RPMI8226 (cell line): Measurements from ENCODE around the gene FAM204A.

Source experiments
- DNase-seq: peaks from one replicate; pipeline ENCODE4 v3.0.0-alpha.2; 2015

The FAM204A gene

DNA sequence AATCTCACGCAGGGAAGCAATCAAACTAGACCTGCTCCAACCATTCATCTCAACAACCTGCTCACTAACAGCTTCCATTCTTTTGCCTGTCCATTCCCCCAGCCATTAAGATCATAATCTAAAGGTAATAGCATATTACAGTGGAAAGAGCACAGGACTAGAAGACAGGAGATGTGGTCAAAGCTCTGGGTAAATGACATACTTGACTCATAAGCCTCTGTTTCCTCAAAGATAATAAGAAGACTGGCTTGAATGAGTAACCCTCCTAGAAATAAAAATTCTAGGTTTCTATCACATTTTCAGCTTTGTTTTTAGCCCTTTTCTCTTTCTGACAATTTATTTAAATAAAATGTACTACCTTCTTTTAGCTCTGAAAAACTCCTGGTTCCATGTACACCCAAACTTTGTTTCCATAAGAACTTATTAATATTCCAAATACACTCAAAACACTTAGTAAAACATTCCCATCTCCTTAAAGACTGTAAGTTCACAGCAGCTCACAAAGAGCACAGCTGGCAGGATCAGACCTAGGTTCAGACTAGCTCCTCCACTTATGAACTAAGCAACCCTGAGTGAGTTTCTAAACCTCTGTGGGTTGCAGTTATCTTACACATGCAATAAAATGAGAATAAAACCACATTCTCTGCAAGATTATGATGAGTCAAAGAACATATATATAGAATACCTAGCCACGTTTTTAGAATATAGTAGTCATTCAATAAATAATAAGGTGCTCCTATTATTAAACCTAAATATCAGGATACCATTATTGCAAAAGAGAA lies 11.6 kb downstream of the FAM204A start:
- DNase-seq, result no peak

GRCh38 chr10:118324140-118324539 lies 18.0 kb downstream of the FAM204A start:
- no peak for DNase-seq

- no peak for DNase-seq
These were observed 20.2 kb downstream of the FAM204A start for GRCh38 chr10:118321724-118322575.

DNA sequence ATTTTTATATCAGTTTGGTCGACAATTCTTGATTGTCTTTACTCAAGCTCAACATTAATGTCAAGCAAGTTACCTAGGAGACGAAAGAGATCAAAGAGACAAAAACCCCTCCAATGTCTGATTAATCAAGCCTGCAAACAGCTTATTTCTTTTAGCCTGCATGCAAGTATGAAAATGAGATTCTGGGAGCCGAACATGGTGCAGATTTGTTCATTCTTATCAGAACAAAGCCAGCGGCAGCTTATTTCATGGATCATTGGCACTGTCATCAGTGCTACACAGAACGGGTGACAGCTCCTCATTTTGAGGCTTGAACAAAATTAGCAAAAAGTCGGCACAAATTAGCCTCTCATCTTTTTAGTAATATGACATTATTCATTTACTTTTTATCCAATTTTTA lies 26.5 kb downstream of the FAM204A start:
- DNase-seq, result no peak

DNA sequence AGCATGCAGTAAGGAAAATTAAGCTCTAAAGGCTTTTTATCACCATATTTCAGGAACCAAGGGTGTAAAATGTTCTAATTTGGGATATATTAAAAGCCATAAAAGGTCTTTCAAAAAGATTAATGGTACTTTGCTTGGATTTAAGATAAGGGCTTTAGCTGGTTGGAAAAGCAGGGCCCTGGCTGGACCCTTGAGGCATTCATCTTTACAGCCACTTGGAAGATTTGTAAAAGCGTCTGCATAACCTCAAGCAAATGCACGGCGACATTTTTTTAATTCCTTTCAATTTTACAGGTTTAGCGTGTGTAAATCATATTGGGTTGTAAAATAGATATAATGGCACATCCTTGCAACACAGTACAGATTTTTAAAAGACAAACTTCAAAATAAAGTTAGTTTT lies 27.2 kb downstream of the FAM204A start:
- no peak for DNase-seq

DNA sequence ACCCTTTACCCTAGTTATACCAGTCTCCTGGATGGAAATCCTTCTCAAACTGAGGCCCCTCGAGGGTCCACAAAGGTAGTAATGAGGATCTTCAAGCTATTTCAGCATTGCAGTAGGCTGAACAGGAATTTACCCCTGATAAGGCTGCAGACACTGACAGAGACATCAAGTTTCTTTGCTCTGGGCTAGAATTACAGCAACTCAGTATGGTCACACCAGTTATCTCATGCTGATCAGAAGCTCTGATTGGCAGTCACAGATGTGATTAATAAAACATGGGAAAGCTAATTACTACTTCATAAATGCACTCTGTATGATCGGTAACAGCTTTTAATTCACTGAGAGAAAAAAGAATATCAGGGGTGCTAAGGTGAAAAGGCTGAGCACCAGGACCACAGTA lies 30.6 kb downstream of the FAM204A start:
- DNase-seq, result no peak

DNA sequence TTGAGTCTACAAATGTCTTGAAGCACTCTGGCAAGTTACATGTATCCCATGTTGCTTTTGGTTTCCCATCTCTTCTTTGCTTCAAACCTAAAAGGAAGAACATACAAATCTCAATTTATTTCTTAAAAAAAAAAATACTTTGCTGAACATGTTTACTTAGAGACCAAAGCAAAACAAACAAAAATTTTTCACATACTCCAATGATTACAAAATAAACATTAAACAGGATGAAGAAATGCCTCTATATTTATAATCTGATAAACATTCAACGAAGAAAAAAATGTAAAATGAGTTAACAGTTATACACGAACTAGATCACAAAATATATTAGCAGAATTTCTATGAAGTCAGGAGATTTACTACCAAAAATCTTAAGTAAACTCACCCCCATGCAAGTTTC lies 31.3 kb downstream of the FAM204A start:
- DNase-seq, result no peak

DNA sequence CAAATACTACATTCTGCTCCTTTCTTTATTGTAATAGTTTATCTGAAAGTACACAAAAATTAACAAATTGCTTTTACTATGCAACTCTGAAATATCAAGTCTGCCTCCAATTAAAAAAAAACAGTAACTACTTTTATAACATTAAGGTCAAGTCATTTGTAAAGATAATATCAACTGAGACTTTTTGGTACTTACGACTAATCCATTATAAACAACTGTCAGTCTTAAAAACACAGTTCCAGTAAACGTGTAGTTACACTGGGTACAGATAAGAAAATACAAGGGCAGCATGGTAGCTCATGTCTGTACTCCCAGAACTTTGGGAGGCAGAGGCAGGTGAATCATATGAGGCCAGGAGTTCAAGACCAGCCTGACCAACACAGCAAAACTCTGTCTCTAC lies 32.2 kb downstream of the FAM204A start:
- DNase-seq, result no peak

DNA sequence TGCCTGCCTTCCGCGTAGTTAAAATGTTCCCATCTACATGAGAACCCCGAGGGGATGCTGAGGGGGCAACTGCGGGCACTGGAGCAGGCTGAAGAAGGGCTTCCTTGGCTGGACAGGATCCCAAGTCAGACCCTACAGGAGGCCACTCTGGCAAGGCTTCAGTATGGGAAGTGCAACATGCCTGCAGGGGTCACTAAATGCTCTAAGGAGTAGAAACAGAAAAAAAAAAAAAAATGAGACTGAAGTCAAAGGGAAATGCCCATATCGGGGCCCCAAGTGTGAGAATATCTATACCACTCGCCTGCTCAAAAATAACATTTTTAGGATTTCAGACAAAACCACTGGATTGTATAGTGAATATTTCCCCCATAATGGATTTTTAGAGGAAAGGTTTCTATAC lies 33.5 kb downstream of the FAM204A start:
- no peak for DNase-seq

DNA sequence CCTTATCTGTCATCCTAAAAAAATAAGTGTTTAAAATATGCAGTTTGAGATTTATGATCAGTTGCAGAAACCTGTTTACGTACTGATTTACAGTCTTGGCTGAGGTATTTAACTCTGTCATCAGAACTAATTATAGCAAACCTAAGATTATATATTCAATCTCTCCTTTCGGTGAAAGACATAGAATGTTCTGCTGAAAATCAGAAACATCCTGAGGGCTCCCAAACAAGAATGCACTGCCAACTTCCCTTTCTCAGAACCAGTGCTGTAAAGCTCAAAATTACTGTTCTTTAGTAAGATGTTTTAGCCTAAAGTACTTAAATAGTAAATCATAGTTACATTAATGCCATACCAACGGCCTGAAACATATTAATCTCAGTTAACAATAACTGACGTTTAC lies 34.3 kb downstream of the FAM204A start:
- no peak for DNase-seq

DNA sequence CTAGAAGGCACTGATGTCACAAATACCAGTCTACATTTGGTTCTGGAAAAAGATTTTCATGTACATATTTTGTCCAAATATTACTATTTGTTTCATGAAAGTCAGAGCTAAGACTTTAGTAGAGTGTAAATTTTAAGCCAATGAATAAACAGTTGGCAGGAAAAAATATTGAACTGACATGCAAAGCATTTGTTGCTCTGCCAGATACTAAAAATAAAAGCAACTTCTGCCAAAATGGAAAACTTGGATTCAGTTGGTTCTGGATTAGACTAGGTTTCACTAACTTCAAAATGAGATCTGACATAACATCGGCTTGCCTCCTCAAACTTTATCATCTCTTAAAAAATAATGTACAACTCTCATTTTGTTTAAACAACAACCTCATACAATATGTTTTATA lies 34.9 kb downstream of the FAM204A start:
- no peak for DNase-seq

GRCh38 chr10:118305730-118306129 lies 36.4 kb downstream of the FAM204A start:
- no peak for DNase-seq

- no peak for DNase-seq
These were observed 37.6 kb downstream of the FAM204A start for GRCh38 chr10:118304521-118304920.

- DNase-seq, result no peak
These were observed 40.9 kb downstream of the FAM204A start for GRCh38 chr10:118301211-118301610.

GRCh38 chr10:118300320-118300719 lies 41.8 kb downstream of the FAM204A start:
- no peak for DNase-seq

DNA sequence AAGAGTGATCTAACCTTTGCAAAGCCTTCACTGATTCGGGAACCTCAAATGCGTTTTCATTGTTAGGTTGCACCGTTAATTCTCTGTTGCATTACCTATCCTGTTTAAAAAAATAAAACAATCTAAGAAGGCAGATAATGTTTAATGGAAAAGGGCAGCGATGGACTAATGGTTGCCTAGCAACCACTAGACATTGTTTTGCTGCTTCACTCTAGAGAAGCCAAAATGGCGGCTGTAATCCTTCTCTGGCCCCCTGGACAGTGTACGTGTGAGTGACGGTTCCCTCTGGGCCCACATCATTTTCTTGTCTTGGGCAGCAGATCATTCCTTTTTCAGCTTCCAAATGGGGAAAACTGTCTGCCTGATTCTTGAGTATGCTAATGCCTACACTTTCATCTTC lies 43.3 kb downstream of the FAM204A start:
- DNase-seq, result no peak

DNA sequence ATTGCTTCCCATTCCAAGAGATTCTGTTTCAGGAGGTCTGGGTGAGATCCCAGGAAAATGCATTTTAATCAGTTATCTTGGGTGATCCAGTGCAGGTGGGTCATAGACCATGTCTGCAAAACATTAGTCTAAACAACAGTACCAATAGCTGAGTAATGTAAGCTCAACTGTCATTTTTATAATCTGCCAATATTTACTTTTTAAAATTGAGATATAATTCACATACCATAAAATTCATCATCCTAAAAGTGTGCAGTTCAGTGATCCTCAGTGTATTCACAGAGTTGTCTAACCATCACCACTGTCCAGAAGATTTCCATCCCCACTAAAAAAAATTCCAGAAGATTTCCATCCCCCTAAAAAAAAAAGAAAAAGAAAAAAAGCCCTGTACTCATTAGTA lies 51.0 kb downstream of the FAM204A start:
- no peak for DNase-seq

- DNase-seq, result no peak
These were observed 51.6 kb downstream of the FAM204A start for GRCh38 chr10:118290471-118290995.

GRCh38 chr10:118287076-118287806 lies 54.9 kb downstream of the FAM204A start:
- no peak for DNase-seq

DNA sequence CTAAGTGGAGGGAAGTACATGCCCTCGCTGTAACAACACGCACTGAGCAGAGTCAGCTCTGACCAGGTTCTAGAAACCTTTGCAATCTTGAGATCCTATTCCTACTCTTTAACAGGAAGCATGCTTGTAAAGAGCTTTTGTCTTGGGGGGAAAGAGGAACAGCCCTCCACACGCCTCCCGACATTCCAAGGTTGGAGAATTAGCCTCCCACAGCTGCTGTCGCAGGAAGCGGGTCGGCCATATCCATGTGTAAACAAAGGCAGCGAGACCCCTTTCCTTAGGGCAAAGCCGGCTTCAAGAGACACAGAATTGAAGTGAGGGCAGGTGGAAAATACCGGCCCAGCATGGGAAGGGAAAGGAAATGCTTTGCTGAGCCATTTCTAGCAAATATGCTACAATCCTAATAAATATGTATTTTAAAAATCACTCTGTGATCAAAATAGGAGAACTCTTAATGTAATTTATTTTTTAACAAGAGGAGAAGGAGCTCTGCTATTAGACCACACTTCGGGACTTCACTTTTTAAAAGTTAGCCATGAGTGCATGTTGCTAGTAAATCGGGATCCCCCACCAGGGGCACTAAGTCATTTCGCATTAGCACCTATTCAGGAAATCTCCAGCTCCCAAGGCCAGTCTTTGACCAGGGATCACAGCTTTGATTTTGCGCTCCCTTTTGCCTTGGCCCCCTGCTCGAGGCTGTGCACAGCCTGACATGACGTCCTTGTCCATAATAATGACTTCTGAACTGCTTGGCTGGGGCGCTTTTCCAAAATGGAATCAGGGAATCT lies 55.9 kb downstream of the FAM204A start:
- no peak for DNase-seq

DNA sequence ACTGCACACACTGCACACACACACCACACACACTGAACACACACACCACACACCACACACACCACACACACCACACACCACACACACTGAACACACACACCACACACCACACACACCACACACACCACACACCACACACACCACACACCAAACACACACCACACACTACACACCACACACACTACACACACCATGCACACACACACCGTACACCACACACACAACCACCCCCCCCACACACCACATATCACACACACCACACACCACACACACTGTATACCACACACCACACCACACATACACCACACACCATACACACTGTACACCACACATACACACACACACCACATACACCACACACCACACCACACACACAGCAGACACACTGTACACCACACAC lies 59.5 kb downstream of the FAM204A start:
- no peak for DNase-seq

- DNase-seq, result no peak
These were observed 63.5 kb downstream of the FAM204A start for GRCh38 chr10:118278649-118279048.

DNA sequence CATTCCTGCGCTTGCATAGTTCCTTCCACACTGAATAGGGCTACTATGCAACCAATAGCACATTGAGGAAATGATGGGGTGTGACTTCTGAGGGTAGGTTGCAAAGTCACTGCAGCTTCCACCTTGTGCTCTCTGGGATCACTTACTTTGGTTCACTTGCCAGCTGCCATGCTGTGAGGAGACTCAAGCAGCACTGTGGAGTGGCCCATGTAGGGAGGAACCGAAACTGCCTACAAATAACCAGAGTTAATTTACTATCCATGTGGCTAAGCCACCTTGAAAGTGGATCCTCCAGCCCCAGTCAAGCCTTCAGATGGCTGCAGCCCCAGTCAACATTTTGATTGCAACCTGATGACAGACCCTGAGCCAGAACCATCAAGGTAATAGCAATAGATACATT lies 64.3 kb downstream of the FAM204A start:
- peak; percentile 6 for DNase-seq
